CD4-positive, alpha-beta T cell (primary cell): Measurements from ENCODE around the gene IL20RA. TPM values are rescaled to one million over a fixed set of nuclear protein-coding genes. Genes with fewer than 3 reads are reported as not detected.

Experiments used
- ATAC-seq: fragments of 200-7000 bp; cut with Tn5 transposase; one replicate; pipeline ENCODE4 v1.10.0; 2022; ENCODE audit warnings: mild to moderate bottlenecking; ENCODE audit not compliant: poor library complexity
- CTCF ChIA-PET: fragments of 350-600 bp; sonication (Branson Sonifier 250); formaldehyde crosslinking; loops from one replicate; lab custom pipeline; 2021; ENCODE audit warnings: antibody characterized with exemption, inconsistent platforms; lab: Charles Lee
- POLR2A ChIA-PET: fragments of 350-600 bp; sonication (Branson Sonifier 250); formaldehyde crosslinking; loops from one replicate; lab custom pipeline; 2021; ENCODE audit warnings: antibody characterized with exemption, inconsistent platforms; lab: Charles Lee
- DNase-seq, 14 experiments: peaks; one replicate each; pipeline ENCODE4 v3.0.0-alpha.2; 2013 to 2020; ENCODE audit warnings: mixed read lengths in 2 of 14
- H3K27ac ChIP-seq, 2 donors: one replicate each; pipeline versions ENCODE4 v1.5.1 to v1.7.0; 2013; ENCODE audit warnings: low read length in 2 of 2, low read depth in 1 of 2, mild to moderate bottlenecking in 1 of 2
- H3K27me3 ChIP-seq, 2 experiments: 1 replicate in 1 of 2; 2 replicates in 1 of 2; pipeline versions ENCODE4 v1.6.1 to v1.7.0; 2013; ENCODE audit warnings: low read length in 2 of 2, control low read depth in 1 of 2, mild to moderate bottlenecking in 1 of 2, moderate library complexity in 1 of 2; ENCODE audit not compliant: insufficient read depth in 2 of 2, control insufficient read depth in 1 of 2
- H3K36me3 ChIP-seq: one replicate; pipeline ENCODE4 v1.6.1; 2013; ENCODE audit warnings: low read length, control low read depth; ENCODE audit not compliant: insufficient read depth
- H3K4me1 ChIP-seq: one replicate; pipeline ENCODE4 v1.6.1; 2013; ENCODE audit warnings: low read length, control low read depth; ENCODE audit not compliant: insufficient read depth
- H3K4me3 ChIP-seq: one replicate; pipeline ENCODE4 v1.5.1; 2013; ENCODE audit warnings: mild to moderate bottlenecking, low read length, moderate library complexity
- H3K9me3 ChIP-seq, 2 experiments: 1 replicate in 1 of 2; 2 replicates in 1 of 2; pipeline versions ENCODE4 v1.6.1 to v1.7.0; 2013; ENCODE audit warnings: low read length in 2 of 2, mild to moderate bottlenecking in 2 of 2, control low read depth in 1 of 2, moderate library complexity in 1 of 2; ENCODE audit not compliant: control insufficient read depth in 1 of 2, insufficient read depth in 1 of 2
- H3K27ac Mint-ChIP-seq: one replicate; pipeline ENCODE4 v1.8.0; 2020; ENCODE audit warnings: mixed read lengths
- H3K27me3 Mint-ChIP-seq: one replicate; pipeline ENCODE4 v1.8.0; 2021; ENCODE audit warnings: mixed read lengths
- H3K36me3 Mint-ChIP-seq: one replicate; pipeline ENCODE4 v1.8.0; 2021; ENCODE audit warnings: low read depth, mixed read lengths
- H3K4me1 Mint-ChIP-seq: one replicate; pipeline ENCODE4 v1.8.0; 2021; ENCODE audit warnings: low read depth, mixed read lengths
- H3K4me3 Mint-ChIP-seq: one replicate; pipeline ENCODE4 v1.8.0; 2020; ENCODE audit warnings: mild to moderate bottlenecking, mixed read lengths
- H3K9me3 Mint-ChIP-seq: one replicate; pipeline ENCODE4 v1.8.0; 2020; ENCODE audit warnings: mixed read lengths
- intact Hi-C, 2 experiments: fragments of 100-400 bp; cut with DNase I in 1 of 2; cut with micrococcal nuclease in 1 of 2; formaldehyde crosslinking; loops; one replicate each; pipeline versions ENCODE4 v1.15.1 to v1.9.0; 2023 to 2025; cut with DNase I, micrococcal nuclease
- total RNA-seq, 174 experiments: library from RNA in 2 of 174; stranded (reverse) in 2 of 174; gene quantifications; one replicate each; pipeline ENCODE4 v1.2.3 and lab custom pipeline; 2021 to 2026
- TF ChIP-seq, protein P1 (sequence below): fragments of 200-600 bp; IDR thresholded peaks from one replicate; pipeline ENCODE4 v1.8.0; 2022; ENCODE audit warnings: antibody characterized with exemption, mild to moderate bottlenecking

The IL20RA gene
- total RNA-seq, 2 experiments from 2014 or later: not detected

DNA sequence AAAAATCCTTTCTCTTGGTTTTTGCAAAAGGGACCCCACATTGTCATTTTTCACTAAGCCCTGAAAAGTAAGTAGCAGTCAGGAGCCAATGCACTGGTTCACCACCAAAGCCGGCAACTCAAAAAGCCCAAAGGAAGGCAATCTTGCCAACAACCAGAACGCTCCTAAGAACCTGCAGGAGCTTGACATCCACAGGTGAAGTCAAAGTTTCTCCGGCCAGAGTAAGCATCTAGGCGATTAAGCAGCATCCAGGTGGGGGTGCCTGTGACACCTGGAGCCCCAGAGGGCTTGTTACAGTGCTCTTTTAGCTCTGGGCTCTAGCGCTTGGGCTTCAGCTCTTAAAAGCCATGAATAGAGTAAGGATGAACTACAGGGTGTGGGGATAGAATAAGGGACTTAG is 86.6 kb downstream of the IL20RA start:
- TF ChIP-seq, protein P1, sequence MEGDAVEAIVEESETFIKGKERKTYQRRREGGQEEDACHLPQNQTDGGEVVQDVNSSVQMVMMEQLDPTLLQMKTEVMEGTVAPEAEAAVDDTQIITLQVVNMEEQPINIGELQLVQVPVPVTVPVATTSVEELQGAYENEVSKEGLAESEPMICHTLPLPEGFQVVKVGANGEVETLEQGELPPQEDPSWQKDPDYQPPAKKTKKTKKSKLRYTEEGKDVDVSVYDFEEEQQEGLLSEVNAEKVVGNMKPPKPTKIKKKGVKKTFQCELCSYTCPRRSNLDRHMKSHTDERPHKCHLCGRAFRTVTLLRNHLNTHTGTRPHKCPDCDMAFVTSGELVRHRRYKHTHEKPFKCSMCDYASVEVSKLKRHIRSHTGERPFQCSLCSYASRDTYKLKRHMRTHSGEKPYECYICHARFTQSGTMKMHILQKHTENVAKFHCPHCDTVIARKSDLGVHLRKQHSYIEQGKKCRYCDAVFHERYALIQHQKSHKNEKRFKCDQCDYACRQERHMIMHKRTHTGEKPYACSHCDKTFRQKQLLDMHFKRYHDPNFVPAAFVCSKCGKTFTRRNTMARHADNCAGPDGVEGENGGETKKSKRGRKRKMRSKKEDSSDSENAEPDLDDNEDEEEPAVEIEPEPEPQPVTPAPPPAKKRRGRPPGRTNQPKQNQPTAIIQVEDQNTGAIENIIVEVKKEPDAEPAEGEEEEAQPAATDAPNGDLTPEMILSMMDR: no peak
- intact Hi-C loops: no loop called here
- Mint-ChIP-seq H3K27ac (no peak overlapping the region), H3K4me1 (peaks cover 8% of the 10 kb centered on the region), H3K36me3 (no peaks in the 10 kb centered on the region), H3K4me3 (no peak overlapping the region), H3K9me3 (no peaks in the 10 kb centered on the region), H3K27me3 (peaks cover 26% of the 10 kb centered on the region)
- DNase-seq: no peak
- H3K4me1 ChIP-seq: peaks cover 4% of the 10 kb centered on the region
- peaks cover 0 to 3% of the 10 kb centered on the region in 2 experiments for H3K27me3 ChIP-seq
- H3K9me3 ChIP-seq: no peaks in the 10 kb centered on the region
- POLR2A ChIA-PET: no interaction called here
- H3K36me3 ChIP-seq: no peaks in the 10 kb centered on the region
- CTCF ChIA-PET: no interaction called here
- no peak for ATAC-seq
- H3K27ac ChIP-seq: no peak overlapping the region
- no peak overlapping the region for H3K4me3 ChIP-seq

- Mint-ChIP-seq H3K27ac (no peak overlapping the region), H3K4me3 (no peak overlapping the region), H3K4me1 (peaks cover 8% of the 10 kb centered on the region), H3K27me3 (peaks cover 26% of the 10 kb centered on the region), H3K36me3 (no peaks in the 10 kb centered on the region), H3K9me3 (no peaks in the 10 kb centered on the region)
- ChIA-PET POLR2A (no interaction called here), CTCF (no interaction called here)
- Histone ChIP-seq H3K9me3 (no peaks in the 10 kb centered on the region), H3K27ac (no peak overlapping the region), H3K27me3 (peaks cover 0 to 3% of the 10 kb centered on the region in 2 experiments), H3K4me1 (peaks cover 4% of the 10 kb centered on the region), H3K36me3 (no peaks in the 10 kb centered on the region), H3K4me3 (no peak overlapping the region)
- DNase-seq: peak in 1 of 14 experiments; percentile 6
- no peak for ATAC-seq
- intact Hi-C loops: no loop called here
- TF ChIP-seq, protein P1: no peak
These were observed 87.9 kb downstream of the IL20RA start for GRCh38 chr6:136956590-136957544.

- DNase-seq (no peak), ATAC-seq (no peak)
- Mint-ChIP-seq H3K36me3 (no peaks in the 10 kb centered on the region), H3K4me3 (no peak overlapping the region), H3K27ac (no peak overlapping the region), H3K27me3 (peaks cover 23% of the 10 kb centered on the region), H3K4me1 (peaks cover 8% of the 10 kb centered on the region), H3K9me3 (no peaks in the 10 kb centered on the region)
- intact Hi-C loops: no loop called here
- H3K9me3 ChIP-seq: no peaks in the 10 kb centered on the region
- TF ChIP-seq, protein P1: no peak
- no peak overlapping the region for H3K4me3 ChIP-seq
- ChIA-PET CTCF (no interaction called here), POLR2A (no interaction called here)
- H3K27me3 ChIP-seq: peaks cover 0 to 3% of the 10 kb centered on the region in 2 experiments
- no peaks in the 10 kb centered on the region for H3K36me3 ChIP-seq
- H3K4me1 ChIP-seq: peaks cover 4% of the 10 kb centered on the region
- no peak overlapping the region for H3K27ac ChIP-seq
These were observed 89.6 kb downstream of the IL20RA start for GRCh38 chr6:136955123-136955522.
